IPS DF 4.7 (cell line): ENCODE data around the gene FHIP2A.
"Not testable (repeated sequence)": the region's sequence is repeated elsewhere in the genome, so short reads cannot be mapped to it uniquely, and the experiment has no call there.

Source experiments
- DNase-seq: peaks from one replicate; pipeline ENCODE4 v3.0.0-alpha.2; 2013; ENCODE audit warnings: low spot score; ENCODE audit errors: extremely low read depth

Gene FHIP2A

DNA sequence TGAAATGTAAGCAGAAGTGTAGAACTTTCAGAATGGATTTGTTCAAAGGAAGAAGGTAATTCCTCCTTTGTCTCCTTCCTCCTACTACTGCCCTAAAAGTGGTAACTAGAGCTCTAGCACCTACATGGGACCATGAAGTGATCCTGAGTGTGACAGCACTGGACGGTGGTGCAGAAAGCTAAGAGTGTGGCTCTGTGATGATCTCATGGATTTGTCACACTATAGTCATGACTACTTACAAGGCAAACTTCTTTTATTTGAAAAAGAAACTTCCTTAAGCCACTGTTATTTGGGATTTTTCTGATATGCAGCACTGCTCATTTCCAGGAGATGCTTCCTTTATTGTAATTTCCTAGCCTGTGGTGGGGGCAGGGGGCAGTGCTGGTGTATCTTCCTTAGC lies 5.8 kb upstream of the FHIP2A start:
- DNase-seq, result no peak

DNA sequence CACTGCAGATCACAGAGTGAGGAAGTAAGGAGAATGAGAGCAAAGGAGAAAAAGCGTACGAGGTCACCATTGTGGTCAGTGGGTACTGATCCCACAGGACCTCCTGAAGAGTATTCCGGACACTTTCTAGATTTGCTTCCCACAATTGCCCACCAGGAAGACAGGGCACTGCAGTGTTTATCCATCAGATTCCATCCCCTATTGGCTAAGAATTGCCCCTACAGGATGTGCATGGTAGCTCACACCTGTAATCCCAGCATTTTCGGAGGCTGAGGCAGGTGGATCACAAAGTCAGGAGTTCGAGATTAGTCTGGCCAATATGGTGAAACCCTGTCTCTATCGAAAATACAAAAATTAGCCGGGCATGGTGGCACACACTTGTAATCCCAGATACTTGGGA lies 5.3 kb upstream of the FHIP2A start:
- no peak for DNase-seq

DNA sequence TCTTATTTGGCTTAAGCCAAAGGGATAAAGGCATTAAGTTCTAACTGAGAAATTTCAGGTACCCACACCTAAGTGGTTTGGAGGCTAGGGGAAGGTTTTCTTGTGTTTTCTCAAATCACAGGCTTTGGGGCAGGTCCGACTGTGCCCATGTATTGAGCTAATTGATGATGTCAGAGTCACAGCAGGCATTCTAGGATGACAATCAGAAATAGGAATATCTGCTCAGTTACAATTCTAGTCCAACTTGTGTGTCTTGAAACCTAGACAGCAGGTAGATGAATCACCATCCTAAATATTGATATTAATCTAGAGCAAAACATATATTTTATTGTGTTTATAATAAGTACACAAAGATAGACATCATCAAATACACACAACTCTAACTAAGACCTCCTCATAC lies 2.3 kb upstream of the FHIP2A start:
- no peak for DNase-seq

DNA sequence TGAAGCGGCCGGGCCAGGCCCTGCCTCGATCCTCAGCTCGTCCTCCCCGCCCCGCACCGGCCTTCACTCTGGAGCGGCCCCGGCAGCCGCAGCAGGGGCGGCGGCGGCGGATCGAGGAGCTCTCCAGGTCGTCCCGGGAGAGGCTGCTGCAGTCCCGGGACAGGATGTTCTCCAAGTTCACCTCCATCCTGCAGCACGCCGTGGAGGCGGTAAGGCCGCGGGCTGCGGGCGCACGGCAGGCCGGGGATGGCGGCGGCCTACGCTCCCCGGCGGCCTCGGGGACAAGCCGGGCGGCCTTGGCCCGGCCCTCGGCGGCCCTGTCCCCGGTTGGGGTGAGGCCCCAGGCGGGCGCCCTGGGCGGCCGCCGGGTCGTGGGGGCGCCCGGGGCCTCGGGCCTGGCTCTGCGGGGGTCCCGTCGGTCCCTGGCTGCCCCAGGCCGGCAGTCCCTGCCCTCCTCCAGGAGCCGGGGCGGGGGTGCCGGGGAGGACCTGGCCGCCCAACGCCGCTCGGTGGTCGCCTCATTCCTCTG lies 399 bp downstream of the FHIP2A start:
- DNase-seq, result no peak

DNA sequence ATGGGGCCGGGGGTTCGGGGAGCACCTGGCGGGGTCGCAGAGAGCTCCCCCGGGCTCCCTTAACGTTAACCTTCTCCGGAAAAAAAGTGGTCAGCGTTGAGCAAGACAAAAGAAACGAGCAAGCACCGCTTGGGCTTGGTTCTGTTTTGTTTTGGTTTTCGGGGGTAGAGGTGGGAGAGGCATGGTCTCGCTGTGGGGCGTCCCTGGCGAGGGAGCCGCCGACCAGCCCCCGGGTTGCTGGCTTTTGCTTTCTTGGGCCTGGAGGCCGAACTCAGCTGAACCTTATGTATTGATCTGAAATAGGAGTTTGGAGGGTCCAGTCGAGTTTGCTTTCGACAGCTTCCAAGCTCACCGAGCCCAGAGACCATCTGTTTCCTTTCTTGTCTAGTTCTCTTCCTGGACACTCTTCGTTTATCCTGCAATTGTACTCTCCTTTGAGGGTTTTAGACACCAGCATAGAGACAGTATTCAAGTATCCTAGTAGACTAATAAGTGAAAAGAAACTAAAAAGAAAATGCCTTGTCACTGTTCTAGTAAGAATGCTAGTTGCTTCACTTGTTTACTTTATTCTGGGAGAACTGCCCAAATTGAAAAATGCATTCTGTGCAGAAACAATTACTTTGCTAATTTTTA lies 980 bp downstream of the FHIP2A start:
- no peak for DNase-seq

DNA sequence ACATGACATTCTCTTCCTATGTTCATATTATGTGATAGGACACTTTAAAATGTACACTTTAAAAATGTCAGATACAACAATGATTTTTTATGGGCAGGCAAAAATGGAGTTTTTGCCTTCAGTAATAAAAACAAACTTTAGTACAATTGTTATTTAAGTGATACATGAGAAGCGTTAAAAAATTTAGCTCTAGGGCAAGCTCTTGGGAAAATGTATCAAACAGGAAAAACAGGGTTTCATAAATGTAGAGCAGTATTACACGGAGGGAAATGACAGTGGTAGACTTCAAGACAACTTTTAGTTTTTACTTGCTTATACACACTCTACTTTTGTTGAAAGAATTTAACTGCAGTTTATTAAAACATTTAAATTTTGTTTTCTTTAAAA lies 1.5 kb downstream of the FHIP2A start:
- no peak for DNase-seq

DNA sequence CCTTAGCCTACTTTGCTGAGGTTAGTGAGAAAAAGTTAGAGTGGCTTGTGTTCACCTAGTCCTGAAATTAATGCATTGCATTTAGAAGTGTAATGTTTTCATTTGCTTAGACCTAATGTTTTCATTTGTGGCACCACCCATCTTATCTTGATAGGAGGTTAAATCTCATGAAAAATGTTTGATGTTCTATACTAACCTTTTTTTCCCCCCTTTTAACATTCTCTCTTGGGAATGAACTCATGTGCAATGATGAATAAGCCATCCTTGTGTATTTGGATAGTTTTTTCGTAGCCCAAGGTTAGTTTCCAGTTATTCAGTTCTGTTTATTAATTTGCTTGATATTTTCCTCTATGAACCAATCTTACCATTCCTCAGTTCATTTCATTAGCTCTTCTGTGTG lies 2.8 kb downstream of the FHIP2A start:
- no peak for DNase-seq

DNA sequence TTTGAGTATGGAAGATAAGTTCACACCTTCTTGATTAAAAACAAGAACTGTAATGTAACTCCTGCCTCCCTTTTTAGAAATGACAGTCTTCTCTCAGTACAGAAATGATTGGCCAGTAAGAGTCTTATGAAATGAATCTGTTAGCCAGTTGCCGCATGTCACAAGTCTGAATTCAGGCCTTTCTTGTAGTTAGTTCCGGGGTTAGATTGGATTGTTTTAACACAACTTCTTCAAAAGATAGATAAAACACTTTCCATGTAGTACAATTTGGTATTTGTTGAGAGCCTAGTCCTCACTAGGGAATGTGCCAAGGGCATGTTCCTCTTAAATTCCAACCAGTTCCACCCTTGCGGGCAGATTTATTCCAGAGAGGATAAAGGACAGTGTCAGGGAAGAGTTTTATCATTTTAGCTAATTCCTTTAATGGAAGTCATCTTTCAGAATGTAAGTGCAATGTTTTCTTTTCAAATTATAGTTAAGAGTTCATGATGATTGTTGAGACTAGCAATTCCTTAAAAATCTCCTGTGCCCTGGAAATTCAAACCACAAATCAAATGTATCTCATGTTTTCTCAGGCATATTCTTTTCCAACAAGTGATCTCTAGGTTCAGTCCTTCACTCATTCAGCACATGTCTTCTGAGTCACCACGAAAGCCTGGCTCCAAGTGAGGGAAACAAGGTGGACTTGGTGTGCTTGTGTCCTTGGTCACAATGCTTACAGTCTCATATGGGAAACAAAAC lies 4.1 kb downstream of the FHIP2A start:
- DNase-seq, result no peak

DNA sequence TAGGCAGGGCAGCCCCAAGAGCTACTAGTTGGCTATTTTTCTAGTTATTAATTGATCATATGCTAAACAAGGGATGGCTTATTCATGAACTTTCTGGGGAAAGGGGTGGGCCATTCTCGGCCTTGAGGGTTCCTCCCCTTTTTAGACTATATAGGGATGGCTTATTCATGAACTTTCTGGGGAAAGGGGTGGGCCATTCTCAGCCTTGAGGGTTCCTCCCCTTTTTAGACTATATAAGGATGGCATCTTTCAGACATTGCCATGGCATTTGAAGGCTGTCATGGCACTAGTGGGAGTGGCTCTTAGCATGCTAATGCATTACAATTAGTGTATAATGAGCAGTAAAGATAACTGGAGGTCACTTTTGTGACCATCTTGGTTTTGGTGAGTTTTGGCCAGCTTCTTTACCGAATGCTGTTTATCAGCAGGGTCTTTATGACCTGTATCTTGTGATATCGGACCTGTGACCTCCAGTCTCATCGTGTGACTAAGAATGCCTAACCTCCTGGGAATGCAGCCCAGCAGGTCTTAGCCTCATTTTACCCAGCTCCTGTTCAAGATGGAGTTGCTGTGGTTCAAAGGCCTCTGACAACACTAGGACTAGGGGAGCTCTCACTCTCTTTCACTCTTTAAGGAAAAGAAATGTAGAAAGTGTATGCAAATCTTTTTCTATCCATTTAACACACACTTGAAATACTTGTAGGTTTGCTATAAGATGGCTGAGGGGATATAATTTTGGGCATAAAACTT lies 7.8 kb downstream of the FHIP2A start:
- DNase-seq, result no peak

DNA sequence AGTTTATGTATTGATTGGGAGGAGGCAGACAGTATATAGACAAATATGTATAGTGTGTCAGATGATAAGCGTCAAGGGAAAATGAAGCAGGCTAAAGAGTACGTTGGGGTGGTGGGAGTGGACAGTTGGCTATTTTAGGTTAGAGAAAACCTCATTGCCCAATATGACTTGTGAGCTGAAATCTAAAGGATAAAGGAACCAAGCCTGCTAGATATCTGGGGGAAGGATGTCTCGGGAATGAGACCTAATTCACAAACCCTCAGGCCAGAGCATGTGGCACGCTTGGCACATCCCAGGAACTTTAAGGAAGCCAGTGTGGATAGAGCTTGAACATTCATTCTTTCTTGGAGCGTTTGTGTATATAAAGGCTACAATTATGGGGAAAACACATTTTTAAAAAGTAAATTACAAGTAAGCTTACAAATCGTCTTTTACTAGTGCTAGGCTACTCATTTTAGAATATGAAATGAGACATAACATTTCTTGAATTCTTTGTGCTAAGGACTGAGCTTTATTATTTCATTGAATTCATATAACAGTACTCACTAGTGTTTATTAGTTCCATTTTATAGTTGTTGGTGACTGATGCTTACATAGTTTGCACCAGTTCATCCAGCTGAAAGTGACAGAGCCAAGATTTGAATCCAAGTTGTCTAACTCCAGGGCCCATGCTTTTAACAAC lies 9.7 kb downstream of the FHIP2A start:
- no peak for DNase-seq

DNA sequence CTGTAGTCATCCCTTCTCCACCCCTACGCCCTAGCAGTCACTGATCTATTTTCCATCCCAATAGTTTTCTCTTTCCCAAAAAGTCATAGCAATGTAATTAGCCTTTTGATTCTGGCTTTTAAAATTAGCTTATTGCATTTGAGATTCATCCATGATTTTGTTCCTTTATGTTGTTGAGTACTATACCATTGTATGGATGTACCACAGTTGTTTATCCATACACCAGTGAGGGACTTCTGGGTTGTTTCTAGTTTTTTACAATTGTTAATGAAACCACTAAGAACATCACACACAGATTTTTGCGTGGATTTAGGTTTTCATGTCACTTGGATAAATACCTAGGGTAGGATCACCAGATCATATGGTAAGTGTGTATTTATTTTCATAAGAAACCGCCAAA lies 16.1 kb downstream of the FHIP2A start:
- no peak for DNase-seq

DNA sequence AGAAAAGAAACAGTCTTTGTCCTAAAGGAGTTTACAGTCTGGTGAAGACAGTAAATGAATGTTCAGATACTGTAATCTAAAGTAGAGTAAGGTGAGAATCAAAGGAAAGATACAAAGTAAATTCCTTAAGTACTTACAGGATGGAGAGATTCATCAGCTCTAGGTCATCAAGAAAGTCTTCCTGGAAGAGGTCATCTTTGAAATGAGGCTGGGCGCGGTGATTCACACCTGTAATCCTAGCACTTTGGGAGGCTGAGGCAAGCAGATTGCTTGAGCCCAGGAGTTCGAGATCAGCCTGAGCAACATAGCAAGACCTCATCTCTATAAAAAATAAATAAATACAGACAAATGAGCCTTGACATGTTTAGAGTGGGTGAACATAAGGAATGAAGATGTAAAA lies 18.3 kb downstream of the FHIP2A start:
- no peak for DNase-seq

DNA sequence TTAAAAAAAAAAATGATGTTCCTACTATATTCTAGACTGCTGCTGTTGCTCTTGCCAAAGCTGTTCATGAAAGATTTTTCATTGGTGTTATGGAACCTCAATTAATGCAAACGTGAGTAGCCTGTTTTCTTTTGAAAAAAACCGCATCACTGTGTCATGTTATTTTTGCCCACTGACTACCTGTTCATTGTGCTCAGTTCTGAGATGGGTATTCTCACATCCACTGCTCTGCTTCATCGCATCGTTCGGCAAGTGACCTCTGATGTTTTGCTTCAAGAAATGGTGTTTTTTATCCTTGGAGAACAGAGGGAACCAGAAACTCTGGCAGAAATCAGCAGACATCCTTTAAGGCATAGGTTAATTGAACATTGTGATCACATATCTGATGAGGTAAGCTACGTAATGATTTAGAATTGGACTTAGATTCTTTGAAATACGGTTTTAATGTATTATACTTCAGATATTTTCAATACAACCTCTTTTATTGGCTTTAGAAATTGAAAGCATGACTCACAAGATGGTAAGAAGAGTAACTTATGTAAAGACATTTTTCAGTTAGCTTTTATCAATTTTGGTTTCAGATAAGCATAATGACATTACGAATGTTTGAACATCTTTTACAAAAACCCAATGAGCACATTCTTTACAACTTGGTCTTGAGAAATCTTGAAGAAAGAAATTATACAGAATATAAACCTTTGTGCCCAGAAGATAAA lies 24.6 kb downstream of the FHIP2A start:
- DNase-seq, result no peak

DNA sequence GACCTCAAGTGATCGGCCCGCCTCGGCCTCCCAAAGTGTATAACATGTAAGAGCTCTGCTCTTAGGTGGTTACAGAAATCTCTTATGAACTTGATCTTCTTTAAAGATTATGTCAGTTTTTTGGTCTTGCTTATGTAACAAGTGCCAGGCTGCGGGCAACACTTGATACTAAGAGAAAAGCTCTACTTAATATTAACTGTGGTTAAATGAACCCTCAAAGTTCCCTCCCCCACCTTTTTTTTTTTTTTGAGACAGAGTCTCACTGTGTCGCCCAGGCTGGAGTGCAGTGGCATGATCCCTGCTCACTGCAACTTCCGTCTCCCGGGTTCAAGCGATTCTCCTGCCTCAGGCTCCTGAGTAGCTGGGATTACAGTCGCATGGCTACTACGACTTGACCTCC lies 25.9 kb downstream of the FHIP2A start:
- not testable (repeated sequence) for DNase-seq

DNA sequence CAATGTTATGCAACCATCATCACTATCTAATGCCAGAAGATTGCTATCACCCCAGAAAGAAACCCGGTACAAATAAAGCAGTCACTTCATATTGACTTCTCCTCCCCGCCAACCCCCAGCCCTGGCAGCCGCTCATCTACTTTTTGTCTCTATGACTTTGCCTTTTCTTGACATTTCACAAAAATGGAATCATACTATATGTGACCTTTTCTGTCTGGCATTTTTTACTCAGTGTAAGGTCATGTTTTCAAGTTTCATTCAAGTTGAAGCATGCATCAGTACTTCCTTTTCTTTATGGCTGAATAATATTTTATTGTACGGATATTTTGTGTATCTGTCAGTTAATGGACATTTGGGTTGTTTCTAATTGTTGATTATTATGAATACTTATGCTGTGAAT lies 28.1 kb downstream of the FHIP2A start:
- DNase-seq, result no peak

DNA sequence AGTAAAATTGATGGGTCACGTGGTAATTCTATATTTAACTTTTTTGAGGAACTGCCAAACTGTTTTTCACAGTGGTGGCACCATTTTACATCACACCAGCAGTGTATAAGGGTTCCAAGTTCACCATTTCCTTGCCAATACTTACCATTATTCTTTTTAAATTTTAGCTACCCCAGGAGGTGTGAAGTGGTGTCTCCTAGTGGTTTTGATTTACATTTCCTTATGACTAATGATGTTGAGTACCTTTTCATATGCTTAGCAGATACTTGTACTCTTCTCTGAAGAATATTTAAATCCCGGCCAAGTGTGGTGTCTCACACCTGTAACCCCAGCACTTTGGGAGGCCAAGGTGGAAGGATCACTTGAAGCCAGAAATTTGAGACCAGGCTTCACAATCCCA lies 28.5 kb downstream of the FHIP2A start:
- DNase-seq, result no peak

DNA sequence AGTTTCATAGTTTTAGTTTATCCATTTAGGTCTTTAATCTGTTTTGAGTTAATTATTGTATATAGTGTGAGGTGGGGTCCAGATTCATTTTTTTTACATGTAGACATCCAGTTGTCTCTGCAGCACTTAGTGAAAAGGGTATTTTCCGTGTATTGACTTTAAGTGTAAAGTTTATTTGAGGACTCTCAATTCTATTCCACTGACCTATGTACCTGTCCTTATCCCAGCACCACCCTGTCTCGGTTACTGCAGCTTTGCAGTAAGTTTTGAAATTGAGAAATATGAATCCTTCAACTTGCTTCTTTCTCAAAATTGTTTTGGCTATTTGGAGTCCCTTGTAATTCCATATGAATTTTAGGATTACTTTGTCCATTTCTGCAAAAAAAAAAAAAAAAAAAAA lies 29.8 kb downstream of the FHIP2A start:
- no peak for DNase-seq

DNA sequence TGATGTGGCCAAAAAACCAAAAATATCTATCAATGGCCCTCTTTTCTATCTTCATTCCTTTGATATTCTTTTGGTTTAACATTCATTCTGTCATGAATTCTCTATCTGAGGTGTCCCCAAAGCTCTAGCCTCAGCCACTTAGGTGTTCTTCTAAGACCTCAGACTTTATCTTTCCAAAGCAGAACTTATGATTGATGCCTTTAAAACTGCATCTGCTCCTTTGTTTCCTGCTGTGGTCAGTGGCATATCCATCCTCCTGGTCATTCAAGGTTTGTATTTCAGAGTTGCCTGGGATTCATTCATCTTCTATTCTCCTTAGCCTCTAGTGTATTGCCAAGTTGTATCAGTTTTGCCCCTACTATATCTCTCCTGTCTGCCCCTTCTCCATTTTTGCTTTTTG lies 30.6 kb downstream of the FHIP2A start:
- no peak for DNase-seq

DNA sequence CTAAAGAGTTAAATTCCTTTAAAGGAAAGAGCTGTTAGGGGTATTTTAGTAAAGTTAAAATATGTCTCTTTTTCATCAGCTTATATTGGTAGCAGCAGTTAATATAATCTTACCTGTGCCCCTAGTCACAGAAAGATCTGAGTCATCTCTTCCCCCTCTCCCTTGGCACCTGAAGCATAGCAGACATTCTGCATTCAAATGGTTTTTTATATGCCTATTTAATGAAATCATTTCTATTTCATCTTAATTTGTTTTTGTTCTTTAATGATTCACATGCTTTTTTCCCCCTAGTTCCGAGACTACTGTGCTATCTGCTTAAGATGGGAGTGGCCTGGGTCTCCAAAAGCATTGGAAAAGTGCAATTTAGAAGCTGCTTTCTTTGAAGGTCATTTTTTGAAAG lies 33.3 kb downstream of the FHIP2A start:
- no peak for DNase-seq

DNA sequence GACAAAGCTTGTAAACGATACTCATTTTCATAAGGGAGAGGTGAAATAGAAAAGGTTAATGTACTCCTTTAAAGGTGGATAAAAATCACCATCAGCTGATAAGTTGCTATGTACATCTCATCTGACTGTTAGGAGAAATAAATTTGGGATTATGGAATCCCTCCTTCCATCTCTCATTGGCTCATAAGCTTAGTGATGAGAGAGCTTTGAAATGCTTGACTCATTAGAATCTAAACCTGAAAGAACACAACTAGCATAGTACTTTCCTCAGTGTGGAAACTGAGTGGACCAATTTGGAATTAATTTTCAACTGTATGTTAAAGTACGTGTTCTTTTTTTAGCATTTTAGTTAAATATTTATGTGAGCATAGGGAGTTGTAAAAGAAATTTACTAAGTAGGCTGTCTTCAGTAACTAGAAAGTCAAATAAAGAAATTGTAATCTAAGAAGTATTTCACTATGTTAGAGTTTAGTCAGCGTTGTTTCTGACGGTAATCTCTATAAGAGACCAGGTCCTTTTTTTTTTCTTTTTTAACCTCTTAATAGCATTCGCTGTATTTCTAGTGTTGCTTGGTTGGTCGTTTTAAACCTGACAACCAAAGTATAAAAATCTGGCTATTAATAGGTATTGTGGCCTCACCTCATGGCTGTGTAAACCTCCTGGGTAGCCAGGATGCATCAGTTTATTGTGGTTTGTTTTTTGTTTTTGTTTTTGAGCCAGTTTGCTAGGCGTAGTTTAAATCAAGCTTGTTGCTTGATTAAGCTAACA lies 34.4 kb downstream of the FHIP2A start:
- DNase-seq, result no peak
